KOPT-K1 (cell line): ENCODE results near the gene FARS2.

Source experiments
- H3K27ac ChIP-seq: fragments of 200-600 bp; sonication (generic); 2 replicates; pipeline ENCODE4 v1.5.1; 2016; ENCODE audit warnings: antibody characterized with exemption, mild to moderate bottlenecking, low read depth, low read length; ENCODE audit not compliant: poor library complexity, severe bottlenecking
- H3K36me3 ChIP-seq: fragments of 200-600 bp; sonication (generic); 2 replicates; pipeline ENCODE4 v1.5.1; 2017; ENCODE audit warnings: antibody characterized with exemption, mild to moderate bottlenecking, low read length, moderate library complexity; ENCODE audit not compliant: insufficient read depth
- H3K9me3 ChIP-seq: fragments of 200-600 bp; sonication (generic); 2 replicates; pipeline ENCODE4 v1.5.1; 2017; ENCODE audit warnings: antibody characterized with exemption, low read length, mild to moderate bottlenecking; ENCODE audit not compliant: insufficient read depth, poor library complexity, severe bottlenecking

FARS2 gene

GRCh38 chr6:5453546-5453945 lies 192.2 kb downstream of the FARS2 start:
- Histone ChIP-seq H3K36me3 (no peaks in the 10 kb centered on the region), H3K9me3 (no peaks in the 10 kb centered on the region), H3K27ac (no peak overlapping the region)

GRCh38 chr6:5455142-5455541 lies 193.8 kb downstream of the FARS2 start:
- Histone ChIP-seq H3K36me3 (no peaks in the 10 kb centered on the region), H3K9me3 (no peaks in the 10 kb centered on the region), H3K27ac (no peak overlapping the region)

GRCh38 chr6:5457041-5457440 lies 195.7 kb downstream of the FARS2 start:
- no peak overlapping the region for H3K27ac ChIP-seq
- H3K36me3 ChIP-seq, result no peaks in the 10 kb centered on the region
- H3K9me3 ChIP-seq, result no peaks in the 10 kb centered on the region

- Histone ChIP-seq H3K27ac (no peak overlapping the region), H3K9me3 (no peaks in the 10 kb centered on the region), H3K36me3 (no peaks in the 10 kb centered on the region)
These were observed 196.8 kb downstream of the FARS2 start for GRCh38 chr6:5457983-5458683.

- no peaks in the 10 kb centered on the region for H3K36me3 ChIP-seq
- H3K27ac ChIP-seq, result peak overlapping the region; percentile 80
- H3K9me3 ChIP-seq, result no peaks in the 10 kb centered on the region
These were observed 198.0 kb downstream of the FARS2 start for GRCh38 chr6:5459346-5459745.

GRCh38 chr6:5461365-5461764 lies 200.1 kb downstream of the FARS2 start:
- Histone ChIP-seq H3K9me3 (no peaks in the 10 kb centered on the region), H3K27ac (no peak overlapping the region), H3K36me3 (no peaks in the 10 kb centered on the region)

- Histone ChIP-seq H3K36me3 (no peaks in the 10 kb centered on the region), H3K9me3 (no peaks in the 10 kb centered on the region), H3K27ac (no peak overlapping the region)
These were observed 201.5 kb downstream of the FARS2 start for GRCh38 chr6:5462856-5463255.

GRCh38 chr6:5463690-5464089 lies 202.4 kb downstream of the FARS2 start:
- Histone ChIP-seq H3K36me3 (no peaks in the 10 kb centered on the region), H3K9me3 (no peaks in the 10 kb centered on the region), H3K27ac (no peak overlapping the region)

GRCh38 chr6:5464099-5464885 lies 203.0 kb downstream of the FARS2 start:
- Histone ChIP-seq H3K9me3 (no peaks in the 10 kb centered on the region), H3K36me3 (no peaks in the 10 kb centered on the region), H3K27ac (no peak overlapping the region)

GRCh38 chr6:5466281-5467136 lies 205.2 kb downstream of the FARS2 start:
- Histone ChIP-seq H3K36me3 (no peaks in the 10 kb centered on the region), H3K9me3 (no peaks in the 10 kb centered on the region), H3K27ac (no peak overlapping the region)

GRCh38 chr6:5468586-5468985 lies 207.3 kb downstream of the FARS2 start:
- no peaks in the 10 kb centered on the region for H3K9me3 ChIP-seq
- H3K27ac ChIP-seq, result no peak overlapping the region
- H3K36me3 ChIP-seq, result no peaks in the 10 kb centered on the region

- H3K36me3 ChIP-seq, result no peaks in the 10 kb centered on the region
- H3K27ac ChIP-seq, result no peak overlapping the region
- H3K9me3 ChIP-seq, result no peaks in the 10 kb centered on the region
These were observed 208.0 kb downstream of the FARS2 start for GRCh38 chr6:5469101-5469846.

GRCh38 chr6:5471044-5471443 lies 209.7 kb downstream of the FARS2 start:
- H3K36me3 ChIP-seq, result no peaks in the 10 kb centered on the region
- H3K27ac ChIP-seq, result peak overlapping the region; percentile 46
- no peaks in the 10 kb centered on the region for H3K9me3 ChIP-seq

- H3K9me3 ChIP-seq, result no peaks in the 10 kb centered on the region
- H3K36me3 ChIP-seq, result no peaks in the 10 kb centered on the region
- peak overlapping the region; percentile 46 for H3K27ac ChIP-seq
These were observed 210.5 kb downstream of the FARS2 start for GRCh38 chr6:5471637-5472398.
